Measurements from ENCODE around the gene MMADHC.

The MMADHC gene

GRCh38 chr2:149587220-149587949 is at the start of gene MMADHC:
TSS of gene MMADHC (minus strand) at chr2:149587775. CDS start at chr2:149587097, 678 bp downstream.
- peak; percentile 88 for DNase-seq

GRCh38 chr2:149634103-149634502 is 46.5 kb upstream of the MMADHC start:
- no peak for DNase-seq

- no peak for DNase-seq
Observed at GRCh38 chr2:149630445-149630844, 42.9 kb upstream of the MMADHC start.

GRCh38 chr2:149629026-149629425 is 41.5 kb upstream of the MMADHC start:
- DNase-seq = no peak

- DNase-seq = no peak
Observed at GRCh38 chr2:149627111-149627801, 39.7 kb upstream of the MMADHC start.

GRCh38 chr2:149625671-149626070 is 38.1 kb upstream of the MMADHC start:
- no peak for DNase-seq

GRCh38 chr2:149625271-149625670 is 37.7 kb upstream of the MMADHC start:
- DNase-seq = no peak

- DNase-seq = no peak
Observed at GRCh38 chr2:149622343-149622742, 34.8 kb upstream of the MMADHC start.

GRCh38 chr2:149617476-149617875 is 29.9 kb upstream of the MMADHC start:
- no peak for DNase-seq

GRCh38 chr2:149616681-149617456 is 29.3 kb upstream of the MMADHC start:
- DNase-seq = no peak

- DNase-seq = no peak
Observed at GRCh38 chr2:149613704-149614103, 26.1 kb upstream of the MMADHC start.

GRCh38 chr2:149612122-149612521 is 24.5 kb upstream of the MMADHC start:
- no peak for DNase-seq

- no peak for DNase-seq
Observed at GRCh38 chr2:149611100-149611820, 23.7 kb upstream of the MMADHC start.

- no peak for DNase-seq
Observed at GRCh38 chr2:149606251-149606811, 18.8 kb upstream of the MMADHC start.

- DNase-seq = no peak
Observed at GRCh38 chr2:149603248-149603647, 15.7 kb upstream of the MMADHC start.

- no peak for DNase-seq
Observed at GRCh38 chr2:149601141-149601796, 13.7 kb upstream of the MMADHC start.

GRCh38 chr2:149597668-149598326 is 10.2 kb upstream of the MMADHC start:
- peak; percentile 15 for DNase-seq

- no peak for DNase-seq
Observed at GRCh38 chr2:149597050-149597667, 9.6 kb upstream of the MMADHC start.

GRCh38 chr2:149596471-149596870 is 8.9 kb upstream of the MMADHC start:
- no peak for DNase-seq

- no peak for DNase-seq
Observed at GRCh38 chr2:149595056-149595963, 7.7 kb upstream of the MMADHC start.

All from activated effector memory CD4-positive, alpha-beta T cell treated with Interleukin-2 at 50 U/mL for 16 hours (primary cell).